Lung (tissue), 12 donors: Measurements from ENCODE around the gene ZRANB3. TPM values are rescaled to one million over a fixed set of nuclear protein-coding genes. Genes with fewer than 3 reads are reported as not detected.

Experiments
- ATAC-seq: fragments of 200-7000 bp; cut with Tn5 transposase; one replicate; pipeline ENCODE4 v1.9.1; 2020; ENCODE audit warnings: moderate number of reproducible peaks; ENCODE audit not compliant: insufficient read depth, low FRiP score
- DNase-seq, 3 donors: peaks; one replicate each; pipeline ENCODE4 v3.0.0-alpha.2; 2013 to 2017
- H3K27ac ChIP-seq, 2 donors: one replicate each; pipeline ENCODE4 v1.5.1; 2013; ENCODE audit warnings: mild to moderate bottlenecking in 2 of 2, moderate library complexity in 2 of 2, control low read depth in 1 of 2, inconsistent platforms in 1 of 2, low read depth in 1 of 2, low read length in 1 of 2
- H3K27me3 ChIP-seq, 3 donors: one replicate each; pipeline ENCODE4 v1.5.1; 2013; ENCODE audit warnings: low read length in 2 of 3; ENCODE audit not compliant: control insufficient read depth in 3 of 3, insufficient read depth in 3 of 3
- H3K36me3 ChIP-seq, 4 donors: one replicate each; pipeline ENCODE4 v1.5.1; 2013; ENCODE audit warnings: low read length in 4 of 4, mild to moderate bottlenecking in 1 of 4, moderate library complexity in 1 of 4; ENCODE audit not compliant: control insufficient read depth in 4 of 4, insufficient read depth in 4 of 4
- H3K4me1 ChIP-seq, 5 donors: one replicate each; pipeline ENCODE4 v1.5.1; 2013; ENCODE audit warnings: low read length in 5 of 5, mild to moderate bottlenecking in 2 of 5, moderate library complexity in 1 of 5; ENCODE audit not compliant: control insufficient read depth in 5 of 5, insufficient read depth in 5 of 5
- H3K4me3 ChIP-seq: one replicate; pipeline ENCODE4 v1.5.1; 2013; ENCODE audit warnings: mild to moderate bottlenecking, control low read depth, moderate library complexity
- H3K9ac ChIP-seq, 2 donors: one replicate each; pipeline ENCODE4 v1.5.1; 2013; ENCODE audit warnings: low read length in 2 of 2, control low read depth in 1 of 2; ENCODE audit not compliant: insufficient read depth in 1 of 2
- H3K9me3 ChIP-seq, 4 donors: one replicate each; pipeline ENCODE4 v1.5.1; 2013; ENCODE audit warnings: low read length in 3 of 4, mild to moderate bottlenecking in 1 of 4, moderate library complexity in 1 of 4; ENCODE audit not compliant: control insufficient read depth in 4 of 4, insufficient read depth in 3 of 4
- WGBS, 2 donors: extraction: QIAGEN DNeasy Blood & Tissue Kit; methylation state at CpG; one replicate each; pipeline ENCODE4 v1.1.7; 2013; 5-methylcytosine and 5-hydroxymethylcytosine counted together
- polyA plus RNA-seq, 2 donors: library from polyadenylated mRNA; stranded (reverse); fragments of 200-250 nt; gene quantifications; one replicate each; pipeline ENCODE4 v1.2.1, GENCODE V29; 2013
- total RNA-seq, 2 donors: library from RNA; depleted of rRNA in 1 of 2; stranded (reverse); fragments of >200 nt in 1 of 2; gene quantifications; one replicate each; pipeline ENCODE4 v1.2.1, GENCODE V29; 2014 to 2021
- TF ChIP-seq, protein P1 (sequence below): IDR thresholded peaks from 2 replicates; pipeline ENCODE4 v1.5.1; 2012; ENCODE audit warnings: mild to moderate bottlenecking; ENCODE audit errors: control extremely low read depth, extremely low read depth
- donor health status: control.
- donor health status: control.
- donor health status: Bipolar disorder and iron deficiency.
- donor health status: healthy.
- donor health status: DM: yes; HTN: yes; CAD: no.

ZRANB3 gene
- total and polyA plus RNA-seq, 4 donors: 1.3 to 14.9 (median 3.3) TPM

GRCh38 chr2:135182601-135183000 lies 348.4 kb downstream of the ZRANB3 start:
- no peak overlapping the region for H3K27ac ChIP-seq
- no peaks in the 10 kb centered on the region for H3K9me3 ChIP-seq
- no peaks in the 10 kb centered on the region for H3K27me3 ChIP-seq
- TF ChIP-seq, protein P1, sequence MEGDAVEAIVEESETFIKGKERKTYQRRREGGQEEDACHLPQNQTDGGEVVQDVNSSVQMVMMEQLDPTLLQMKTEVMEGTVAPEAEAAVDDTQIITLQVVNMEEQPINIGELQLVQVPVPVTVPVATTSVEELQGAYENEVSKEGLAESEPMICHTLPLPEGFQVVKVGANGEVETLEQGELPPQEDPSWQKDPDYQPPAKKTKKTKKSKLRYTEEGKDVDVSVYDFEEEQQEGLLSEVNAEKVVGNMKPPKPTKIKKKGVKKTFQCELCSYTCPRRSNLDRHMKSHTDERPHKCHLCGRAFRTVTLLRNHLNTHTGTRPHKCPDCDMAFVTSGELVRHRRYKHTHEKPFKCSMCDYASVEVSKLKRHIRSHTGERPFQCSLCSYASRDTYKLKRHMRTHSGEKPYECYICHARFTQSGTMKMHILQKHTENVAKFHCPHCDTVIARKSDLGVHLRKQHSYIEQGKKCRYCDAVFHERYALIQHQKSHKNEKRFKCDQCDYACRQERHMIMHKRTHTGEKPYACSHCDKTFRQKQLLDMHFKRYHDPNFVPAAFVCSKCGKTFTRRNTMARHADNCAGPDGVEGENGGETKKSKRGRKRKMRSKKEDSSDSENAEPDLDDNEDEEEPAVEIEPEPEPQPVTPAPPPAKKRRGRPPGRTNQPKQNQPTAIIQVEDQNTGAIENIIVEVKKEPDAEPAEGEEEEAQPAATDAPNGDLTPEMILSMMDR: no peak
- H3K4me1 ChIP-seq: no peaks in the 10 kb centered on the region
- H3K4me3 ChIP-seq: no peak overlapping the region
- H3K9ac ChIP-seq: no peak overlapping the region
- peaks cover 0 to 8% (median 1%) of the 10 kb centered on the region in 4 donors for H3K36me3 ChIP-seq
- WGBS, 2 donors: 85 to 86% methylated on average over 3 of the region's 3 CpGs
- no peak for DNase-seq
- no peak for ATAC-seq

- Histone ChIP-seq H3K9me3 (no peaks in the 10 kb centered on the region), H3K27me3 (no peaks in the 10 kb centered on the region), H3K4me3 (no peak overlapping the region), H3K9ac (no peak overlapping the region), H3K36me3 (peaks cover 0 to 10% (median 1%) of the 10 kb centered on the region in 4 donors), H3K27ac (no peak overlapping the region), H3K4me1 (no peaks in the 10 kb centered on the region)
- TF ChIP-seq, protein P1: no peak
- ATAC-seq: no peak
- WGBS, 2 donors: 81 to 87% methylated on average over 8 of the region's 8 CpGs
- no peak for DNase-seq
These were observed 348.8 kb downstream of the ZRANB3 start for GRCh38 chr2:135182190-135182589.

DNA sequence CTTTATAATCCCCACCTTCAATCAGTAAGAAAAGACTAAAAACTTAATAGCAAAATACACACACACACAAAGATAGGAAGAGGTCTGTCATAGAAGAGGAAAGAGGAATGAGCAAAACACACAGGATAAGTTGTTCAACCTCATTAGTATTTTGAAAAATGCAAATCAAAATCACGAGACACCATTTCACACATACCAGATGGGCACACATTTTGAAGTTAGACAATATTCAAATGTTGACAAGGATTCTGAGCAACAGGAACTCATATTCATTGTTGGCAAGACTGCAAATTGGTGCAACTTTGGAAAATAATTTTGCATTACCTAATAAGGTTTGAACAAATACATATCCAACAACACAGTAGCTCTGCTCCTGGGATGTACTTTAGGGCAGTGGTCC lies 351.3 kb downstream of the ZRANB3 start:
- H3K36me3 ChIP-seq: peaks cover 0 to 18% (median 6%) of the 10 kb centered on the region in 4 donors
- no peak overlapping the region for H3K4me3 ChIP-seq
- no peak for ATAC-seq
- no peaks in the 10 kb centered on the region for H3K27me3 ChIP-seq
- WGBS, 2 donors: 79 to 86% methylated on average over 1 of the region's 1 CpG
- H3K27ac ChIP-seq: no peak overlapping the region
- H3K4me1 ChIP-seq: no peaks in the 10 kb centered on the region
- H3K9me3 ChIP-seq: no peaks in the 10 kb centered on the region
- TF ChIP-seq, protein P1: no peak
- H3K9ac ChIP-seq: no peak overlapping the region
- no peak for DNase-seq

GRCh38 chr2:135175177-135175576 lies 355.8 kb downstream of the ZRANB3 start:
- no peak overlapping the region for H3K4me3 ChIP-seq
- TF ChIP-seq, protein P1: no peak
- ATAC-seq (no peak), DNase-seq (no peak)
- H3K36me3 ChIP-seq: peaks cover 11 to 35% (median 22%) of the 10 kb centered on the region in 4 donors
- H3K27ac ChIP-seq: no peak overlapping the region
- H3K9ac ChIP-seq: no peak overlapping the region
- no peaks in the 10 kb centered on the region for H3K4me1 ChIP-seq
- no peaks in the 10 kb centered on the region for H3K27me3 ChIP-seq
- H3K9me3 ChIP-seq: peaks cover 0 to 2% (median 0%) of the 10 kb centered on the region in 4 donors
- WGBS, 2 donors: 90 to 92% methylated on average over 3 of the region's 3 CpGs
